Stomach (tissue), 9 donors: ENCODE data around the gene VAV2. TPM values are rescaled to one million over a fixed set of nuclear protein-coding genes. Genes with fewer than 3 reads are reported as not detected.
A peak's percentile ranks its signal among the peaks of the same experiment; 100 is the strongest.

Experiments used
- DNase-seq, 2 donors: peaks; one replicate each; pipeline versions ENCODE4 v3.0.0 to v3.0.0-alpha.2; 2013 to 2019
- H3K27ac ChIP-seq, 5 donors: fragments of 200-600 bp in 4 of 5; sonication (generic) in 4 of 5; one replicate each; pipeline ENCODE4 v1.5.1; 2013 to 2019; ENCODE audit warnings: mild to moderate bottlenecking in 1 of 5, moderate library complexity in 1 of 5
- H3K27me3 ChIP-seq, 3 donors: fragments of 200-600 bp; sonication (generic); one replicate each; pipeline ENCODE4 v1.5.1; 2017 to 2019; ENCODE audit warnings: mixed run types in 1 of 3
- H3K36me3 ChIP-seq, 4 donors: fragments of 200-600 bp; sonication (generic); 1 replicate in 3 of 4; 2 replicates in 1 of 4; pipeline ENCODE4 v1.5.1; 2016 to 2019
- H3K4me1 ChIP-seq, 4 donors: fragments of 200-600 bp; sonication (generic); one replicate each; pipeline ENCODE4 v1.5.1; 2016 to 2019
- H3K4me3 ChIP-seq, 4 donors: fragments of 200-600 bp; sonication (generic) in 3 of 4; one replicate each; pipeline ENCODE4 v1.5.1; 2016 to 2019; ENCODE audit warnings: mild to moderate bottlenecking in 1 of 4
- H3K9me3 ChIP-seq, 4 donors: fragments of 200-600 bp; sonication (generic); one replicate each; pipeline ENCODE4 v1.5.1; 2016 to 2019
- EP300 ChIP-seq: sonication (generic); formaldehyde crosslinking; IDR thresholded peaks from one replicate; pipeline ENCODE4 v1.6.1; 2017; ENCODE audit warnings: antibody characterized with exemption
- POLR2A ChIP-seq, 4 donors: fragments of 450-650 bp; IDR thresholded peaks; one replicate each; pipeline ENCODE4 v1.6.1; 2016; ENCODE audit warnings: antibody characterized with exemption in 4 of 4, control low read depth in 2 of 4, mild to moderate bottlenecking in 1 of 4, moderate library complexity in 1 of 4
- POLR2AphosphoS5 ChIP-seq, 3 donors: sonication (generic); formaldehyde crosslinking; IDR thresholded peaks; one replicate each; pipeline ENCODE4 v1.6.1; 2016; ENCODE audit warnings: antibody characterized with exemption in 3 of 3
- WGBS, 5 donors: extraction: QIAGEN DNeasy Blood & Tissue Kit in 3 of 5; methylation state at CpG; one replicate each; pipeline versions ENCODE4 v1.1.5 to v1.1.7; 2013 to 2018; 5-methylcytosine and 5-hydroxymethylcytosine counted together
- intact Hi-C: fragments of 100-400 bp; cut with DNase I; formaldehyde crosslinking; loops from one replicate; pipeline ENCODE4 v1.15.1; 2023; ENCODE audit warnings: low total_unique reads
- polyA plus RNA-seq, 3 donors: library from polyadenylated mRNA; stranded (reverse); fragments of 200-250 nt; gene quantifications; one replicate each; pipeline ENCODE4 v1.2.3, GENCODE V29; 2013
- total RNA-seq, 5 donors: library from RNA; depleted of rRNA; stranded (reverse); fragments of >200 nt; gene quantifications; one replicate each; pipeline versions ENCODE4 v1.1.0 to v1.2.3, GENCODE V29; 2014 to 2016
- TF ChIP-seq, protein P1 (sequence below), 7 experiments: fragments of 450-650 bp in 4 of 7; fragments of 200-600 bp in 3 of 7; sonication (generic) in 3 of 7; IDR thresholded peaks; one replicate each; pipeline ENCODE4 v1.5.1; 2016 to 2019; ENCODE audit warnings: antibody characterized with exemption in 7 of 7, control low read depth in 2 of 7, mild to moderate bottlenecking in 1 of 7
- donor health status: healthy with polysubstance abuse.
- donor health status: Bipolar disorder and iron deficiency.
- donor health status: healthy.

VAV2 gene
- total and polyA plus RNA-seq, 8 donors = 4.1 to 14.2 (median 7.0) TPM

DNA sequence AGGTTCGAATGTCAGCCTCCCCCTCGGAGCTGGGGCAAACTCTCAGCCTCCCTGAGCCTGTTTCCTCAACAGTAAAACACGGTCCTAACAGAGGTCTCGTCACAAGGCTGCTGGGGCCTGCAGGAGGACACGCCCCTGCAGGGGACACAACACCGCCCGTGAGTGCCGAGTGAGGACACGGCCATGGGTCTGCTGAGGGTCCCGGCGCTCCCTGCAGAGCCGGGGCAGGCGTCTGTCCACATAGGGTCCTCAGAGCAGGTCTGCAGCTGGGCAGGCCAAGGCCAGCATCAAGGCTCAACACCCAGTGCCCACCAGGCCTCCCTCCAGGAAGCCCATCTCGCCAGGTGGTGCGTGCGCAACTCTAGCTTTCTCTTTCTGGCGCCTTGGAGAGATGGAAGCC is 125.2 kb downstream of the VAV2 start:
- H3K4me3 ChIP-seq = no peak overlapping the region
- H3K36me3 ChIP-seq = no peaks in the 10 kb centered on the region
- H3K9me3 ChIP-seq = no peaks in the 10 kb centered on the region
- intact Hi-C loops = no loop called here
- H3K4me1 ChIP-seq = peaks cover 0 to 27% (median 10%) of the 10 kb centered on the region in 4 donors
- no peak overlapping the region for H3K27ac ChIP-seq
- TF ChIP-seq, protein P1, sequence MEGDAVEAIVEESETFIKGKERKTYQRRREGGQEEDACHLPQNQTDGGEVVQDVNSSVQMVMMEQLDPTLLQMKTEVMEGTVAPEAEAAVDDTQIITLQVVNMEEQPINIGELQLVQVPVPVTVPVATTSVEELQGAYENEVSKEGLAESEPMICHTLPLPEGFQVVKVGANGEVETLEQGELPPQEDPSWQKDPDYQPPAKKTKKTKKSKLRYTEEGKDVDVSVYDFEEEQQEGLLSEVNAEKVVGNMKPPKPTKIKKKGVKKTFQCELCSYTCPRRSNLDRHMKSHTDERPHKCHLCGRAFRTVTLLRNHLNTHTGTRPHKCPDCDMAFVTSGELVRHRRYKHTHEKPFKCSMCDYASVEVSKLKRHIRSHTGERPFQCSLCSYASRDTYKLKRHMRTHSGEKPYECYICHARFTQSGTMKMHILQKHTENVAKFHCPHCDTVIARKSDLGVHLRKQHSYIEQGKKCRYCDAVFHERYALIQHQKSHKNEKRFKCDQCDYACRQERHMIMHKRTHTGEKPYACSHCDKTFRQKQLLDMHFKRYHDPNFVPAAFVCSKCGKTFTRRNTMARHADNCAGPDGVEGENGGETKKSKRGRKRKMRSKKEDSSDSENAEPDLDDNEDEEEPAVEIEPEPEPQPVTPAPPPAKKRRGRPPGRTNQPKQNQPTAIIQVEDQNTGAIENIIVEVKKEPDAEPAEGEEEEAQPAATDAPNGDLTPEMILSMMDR (IDR thresholded peaks at IDR 0.05) = no peak
- no peak for TF ChIP-seq EP300
- WGBS, 5 donors = 88 to 96% (median 94%) methylated on average over 9 to 17 of the region's 17 CpGs
- no peak for DNase-seq
- H3K27me3 ChIP-seq = no peaks in the 10 kb centered on the region

DNA sequence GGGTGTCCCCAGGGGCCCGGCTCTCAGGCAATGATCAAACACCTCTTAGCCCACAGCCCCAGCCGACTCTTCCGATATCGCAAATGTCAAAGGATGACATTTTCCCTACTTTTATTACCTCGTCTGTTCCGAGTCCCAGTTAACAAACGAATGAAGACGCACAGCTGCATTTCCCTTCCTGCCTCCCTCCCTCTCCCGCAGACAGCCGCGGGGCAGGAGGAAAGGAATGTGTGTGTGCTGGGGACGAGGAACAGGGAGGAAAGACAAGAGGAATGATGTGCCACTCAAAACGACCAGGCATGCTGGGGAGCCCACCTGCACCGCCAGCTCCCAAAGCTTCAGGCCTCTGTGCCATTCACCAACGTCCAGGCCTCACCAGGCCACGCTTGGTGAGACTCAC is 128.1 kb downstream of the VAV2 start:
- H3K4me3 ChIP-seq = no peak overlapping the region
- H3K27me3 ChIP-seq = no peaks in the 10 kb centered on the region
- H3K4me1 ChIP-seq = peaks cover 0 to 25% (median 4%) of the 10 kb centered on the region in 4 donors
- no peak for TF ChIP-seq EP300
- no peak for TF ChIP-seq POLR2A (IDR thresholded peaks at IDR 0.05)
- no peak for TF ChIP-seq POLR2AphosphoS5 (IDR thresholded peaks at IDR 0.05)
- TF ChIP-seq, protein P1 (IDR thresholded peaks at IDR 0.05) = no peak
- intact Hi-C loops = no loop called here
- no peaks in the 10 kb centered on the region for H3K9me3 ChIP-seq
- DNase-seq = no peak
- WGBS, 5 donors = 67 to 82% (median 72%) methylated on average over 15 to 16 of the region's 16 CpGs
- H3K36me3 ChIP-seq = peaks cover 0 to 13% (median 10%) of the 10 kb centered on the region in 4 donors
- peak overlapping the region in 2 of 5 donors; percentile 62 to 75 for H3K27ac ChIP-seq

DNA sequence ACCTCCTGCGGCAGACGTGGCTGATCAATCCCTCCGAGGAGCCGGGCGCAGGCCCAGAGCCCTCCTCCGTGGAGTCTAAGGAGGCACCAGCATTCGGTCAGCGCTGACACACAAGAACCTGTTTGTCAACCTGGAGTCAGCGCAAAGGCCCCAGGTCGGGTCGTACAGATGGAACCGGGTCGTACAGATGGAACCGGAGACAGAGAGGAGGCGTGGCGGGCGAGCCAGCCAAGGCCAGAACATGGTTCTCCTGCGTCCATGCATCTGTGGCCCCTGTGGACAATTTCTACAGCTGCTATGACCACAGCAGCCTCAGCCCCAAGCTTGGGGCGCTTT is 128.9 kb downstream of the VAV2 start:
- H3K4me3 ChIP-seq = no peak overlapping the region
- H3K4me1 ChIP-seq = peaks cover 0 to 25% (median 4%) of the 10 kb centered on the region in 4 donors
- H3K36me3 ChIP-seq = peaks cover 0 to 16% (median 12%) of the 10 kb centered on the region in 4 donors
- WGBS, 5 donors = 84 to 87% (median 86%) methylated on average over 18 to 19 of the region's 19 CpGs
- TF ChIP-seq EP300 (no peak), POLR2AphosphoS5 (IDR thresholded peaks at IDR 0.05) (no peak), POLR2A (IDR thresholded peaks at IDR 0.05) (no peak)
- TF ChIP-seq, protein P1 (IDR thresholded peaks at IDR 0.05) = no peak
- intact Hi-C loops = no loop called here
- no peaks in the 10 kb centered on the region for H3K9me3 ChIP-seq
- no peak for DNase-seq
- peak overlapping the region; percentile 10 to 75 (median 59) for H3K27ac ChIP-seq
- H3K27me3 ChIP-seq = no peaks in the 10 kb centered on the region

DNA sequence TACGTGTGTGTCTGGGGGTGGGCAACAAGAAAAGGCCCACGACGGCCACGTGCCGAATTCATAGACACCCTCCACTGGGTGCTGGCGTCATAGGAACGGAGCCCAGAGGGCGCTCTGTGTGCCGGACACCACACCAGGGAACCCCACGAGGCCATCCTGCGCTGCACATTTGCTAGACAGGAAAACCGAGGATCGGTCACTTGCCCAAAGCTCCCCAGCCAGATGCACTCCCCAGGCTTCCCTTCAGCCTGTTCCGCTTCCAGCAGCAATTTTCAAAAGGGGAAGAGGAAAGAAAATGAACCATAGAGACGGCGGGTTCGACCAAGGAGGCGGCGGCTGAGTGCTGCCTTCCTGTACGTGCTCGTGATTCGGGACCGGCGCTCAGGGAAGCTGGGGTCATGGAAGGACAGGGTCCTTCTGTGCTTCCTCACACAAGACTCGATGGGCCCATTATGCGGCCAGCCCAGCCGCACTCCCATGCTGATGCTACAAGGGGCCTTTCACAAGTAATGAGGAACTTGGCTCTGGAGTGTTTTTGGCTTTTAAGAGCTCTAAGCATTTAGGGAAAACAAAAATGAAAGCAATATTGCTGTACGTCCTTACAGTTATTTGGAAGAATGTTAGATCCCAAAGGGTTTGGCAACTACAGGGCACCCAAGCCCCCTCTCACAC is 129.4 kb downstream of the VAV2 start:
- Histone ChIP-seq H3K27ac (peak overlapping the region; percentile 10 to 75 (median 59)), H3K36me3 (peaks cover 0 to 16% (median 12%) of the 10 kb centered on the region in 4 donors), H3K9me3 (no peaks in the 10 kb centered on the region), H3K4me3 (no peak overlapping the region), H3K27me3 (no peaks in the 10 kb centered on the region), H3K4me1 (peaks cover 0 to 25% (median 4%) of the 10 kb centered on the region in 4 donors)
- intact Hi-C loops = no loop called here
- 56 to 82% (median 78%) methylated on average over 24 to 28 of the region's 28 CpGs for WGBS, 5 donors
- peak; percentile 30 to 51 for DNase-seq
- TF ChIP-seq POLR2A (IDR thresholded peaks at IDR 0.05) (no peak), EP300 (no peak), POLR2AphosphoS5 (IDR thresholded peaks at IDR 0.05) (no peak)
- TF ChIP-seq, protein P1 (IDR thresholded peaks at IDR 0.05) = no peak
